IPS-20b (cell line): Measurements from ENCODE around the gene RASGEF1B.
A peak's percentile ranks its signal among the peaks of the same experiment; 100 is the strongest.

Experiments
- H3K27ac ChIP-seq: one replicate; pipeline ENCODE4 v1.5.1; 2013; ENCODE audit warnings: low read length
- H3K27me3 ChIP-seq: 2 replicates; pipeline ENCODE4 v1.6.1; 2013; ENCODE audit warnings: mild to moderate bottlenecking, low read length, inconsistent platforms; ENCODE audit not compliant: insufficient read depth
- H3K36me3 ChIP-seq: 2 replicates; pipeline ENCODE4 v1.6.1; 2013; ENCODE audit warnings: low read depth, mild to moderate bottlenecking, inconsistent platforms, low read length, moderate library complexity; ENCODE audit not compliant: insufficient read depth
- H3K4me1 ChIP-seq: 2 replicates; pipeline ENCODE4 v1.6.1; 2013; ENCODE audit warnings: mild to moderate bottlenecking, control low read depth, inconsistent platforms, low read length, moderate library complexity; ENCODE audit not compliant: insufficient read depth
- H3K4me3 ChIP-seq: 2 replicates; pipeline ENCODE4 v1.5.1; 2013; ENCODE audit warnings: mild to moderate bottlenecking, low read length, inconsistent platforms
- H3K9ac ChIP-seq: 2 replicates; pipeline ENCODE4 v1.6.1; 2013; ENCODE audit warnings: low read depth, mild to moderate bottlenecking, inconsistent platforms, low read length, moderate library complexity
- H3K9me3 ChIP-seq: 2 replicates; pipeline ENCODE4 v1.6.1; 2013; ENCODE audit warnings: mild to moderate bottlenecking, low read depth, low read length, inconsistent platforms; ENCODE audit not compliant: insufficient read depth

Gene RASGEF1B

DNA sequence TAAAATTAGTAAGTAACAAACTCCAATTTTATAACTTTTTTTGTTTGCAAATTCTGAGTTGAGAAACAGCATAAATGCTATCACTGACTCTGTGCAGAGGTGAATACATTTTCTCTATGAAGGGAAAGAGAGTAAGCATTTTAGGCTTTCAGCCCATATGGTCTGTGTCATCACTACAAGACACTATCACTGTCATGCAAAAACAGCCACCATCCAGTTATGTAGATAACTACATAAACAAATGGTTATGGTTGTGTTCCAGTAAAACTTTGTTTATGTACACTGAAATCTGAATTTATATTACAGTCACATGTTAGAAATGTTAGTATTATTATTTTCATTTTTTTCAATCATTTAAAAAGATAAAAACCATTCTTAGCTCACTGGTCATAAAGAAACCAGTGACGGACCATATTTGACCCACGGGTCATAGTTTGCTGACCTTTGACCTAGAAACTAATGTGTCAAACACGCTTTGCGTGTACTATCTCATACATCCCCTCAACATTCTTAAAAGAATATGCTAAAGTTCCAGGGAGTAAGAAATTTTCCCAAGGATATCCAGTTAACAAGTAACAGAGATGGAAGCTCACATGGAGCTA, 29.1 kb downstream of the RASGEF1B start:
- no peak overlapping the region for H3K4me3 ChIP-seq
- no peaks in the 10 kb centered on the region for H3K27me3 ChIP-seq
- H3K9me3 ChIP-seq: no peaks in the 10 kb centered on the region
- H3K9ac ChIP-seq: no peak overlapping the region
- H3K4me1 ChIP-seq: no peaks in the 10 kb centered on the region; the same call in 1 of the 2 replicates
- H3K36me3 ChIP-seq: peaks cover 35% of the 10 kb centered on the region
- H3K27ac ChIP-seq: no peak overlapping the region

DNA sequence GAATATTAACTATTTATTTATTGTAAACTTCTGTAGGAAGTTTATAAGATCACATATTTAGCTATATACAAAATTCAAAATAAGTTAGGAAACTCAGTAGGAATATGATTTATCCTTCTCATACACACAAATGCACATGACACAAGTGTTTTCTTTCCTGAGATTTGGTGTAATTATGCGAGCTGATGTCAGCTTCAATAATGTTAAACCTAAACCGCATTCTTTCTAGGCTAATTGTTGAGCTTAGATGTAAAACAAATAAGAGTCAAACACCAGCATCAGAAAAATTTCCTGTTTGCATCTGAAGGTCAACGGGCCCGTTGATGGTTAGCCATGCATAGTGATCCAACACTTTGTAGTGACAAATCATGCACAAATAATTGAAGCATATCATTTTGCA, 30.8 kb downstream of the RASGEF1B start:
- H3K27me3 ChIP-seq: no peaks in the 10 kb centered on the region
- H3K9me3 ChIP-seq: no peaks in the 10 kb centered on the region
- H3K27ac ChIP-seq: no peak overlapping the region
- no peak overlapping the region for H3K4me3 ChIP-seq
- H3K4me1 ChIP-seq: no peaks in the 10 kb centered on the region
- H3K36me3 ChIP-seq: peaks cover 28% of the 10 kb centered on the region; the same call in 1 of the 2 replicates
- no peak overlapping the region for H3K9ac ChIP-seq

DNA sequence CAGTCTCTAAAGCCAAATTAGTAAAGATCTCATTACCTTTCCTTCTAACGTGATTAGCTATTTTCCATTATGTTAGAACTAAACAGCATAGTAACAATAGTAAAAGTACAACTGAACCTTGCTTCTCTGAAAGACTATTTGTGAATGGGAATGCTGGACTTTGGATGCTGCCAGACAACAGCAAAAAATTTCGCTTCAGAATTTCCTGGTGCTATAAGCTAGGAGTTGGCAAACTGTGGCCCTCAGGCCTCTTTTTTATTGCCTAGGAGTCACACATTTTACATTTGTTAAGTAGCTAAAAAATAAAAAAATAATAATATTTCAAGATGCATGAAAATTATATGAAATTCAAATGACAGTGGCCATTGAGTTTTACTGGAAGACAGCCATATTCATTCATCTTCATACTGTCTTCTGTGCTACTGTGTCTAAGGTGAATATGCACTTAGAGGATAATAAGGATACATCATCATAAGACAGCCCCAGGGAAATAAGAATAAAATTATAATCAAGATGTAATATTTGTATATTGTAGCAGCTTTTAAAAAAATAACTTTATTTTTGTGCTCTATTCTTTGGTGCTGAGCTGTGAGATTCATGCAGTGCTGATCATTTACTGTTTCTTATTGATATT, 34.6 kb downstream of the RASGEF1B start:
- Histone ChIP-seq H3K36me3 (peaks cover 7% of the 10 kb centered on the region), H3K9me3 (no peaks in the 10 kb centered on the region), H3K4me1 (no peaks in the 10 kb centered on the region), H3K9ac (no peak overlapping the region), H3K4me3 (no peak overlapping the region), H3K27ac (no peak overlapping the region), H3K27me3 (no peaks in the 10 kb centered on the region)

DNA sequence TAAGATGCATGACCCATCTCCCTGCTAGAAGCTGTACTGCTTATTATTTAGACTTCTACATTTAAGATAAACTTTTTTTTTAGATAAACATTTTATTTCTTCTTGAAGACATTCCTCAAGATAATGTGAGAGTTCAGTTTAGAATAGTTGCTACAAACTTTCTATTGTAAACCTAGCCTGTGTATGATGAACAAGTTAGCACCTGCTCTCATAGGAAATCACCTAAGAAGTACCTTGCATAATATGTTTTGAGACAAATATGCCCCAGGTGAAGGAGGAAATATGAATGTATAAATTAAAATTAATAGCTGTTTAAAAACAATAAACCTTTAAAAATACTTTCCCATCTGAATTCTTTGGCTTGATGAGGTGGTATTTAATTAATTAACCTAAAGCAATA, 35.6 kb downstream of the RASGEF1B start:
- H3K36me3 ChIP-seq: peaks cover 16% of the 10 kb centered on the region
- H3K4me1 ChIP-seq: no peaks in the 10 kb centered on the region
- no peak overlapping the region for H3K27ac ChIP-seq
- no peak overlapping the region for H3K4me3 ChIP-seq
- H3K9ac ChIP-seq: no peak overlapping the region
- no peaks in the 10 kb centered on the region for H3K9me3 ChIP-seq
- no peaks in the 10 kb centered on the region for H3K27me3 ChIP-seq

DNA sequence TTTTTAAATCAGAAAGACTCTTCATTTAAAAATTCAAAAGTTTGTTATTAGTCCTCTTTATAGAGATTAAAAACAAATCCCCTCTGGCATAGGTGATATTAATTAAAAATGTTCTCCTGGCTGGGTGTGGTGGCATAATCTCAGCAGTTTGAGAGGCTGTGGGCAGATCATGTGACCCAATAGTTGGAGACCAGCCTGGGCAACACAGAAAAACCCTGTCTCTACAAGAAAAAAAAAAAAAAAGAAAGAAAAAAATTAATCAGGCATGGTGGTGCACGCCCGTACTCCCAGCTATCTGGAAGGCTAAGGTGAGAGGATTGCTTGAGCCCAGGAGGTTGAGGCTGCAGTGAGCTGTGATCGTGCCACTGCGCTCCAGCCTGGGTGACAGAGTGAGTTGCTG, 38.9 kb downstream of the RASGEF1B start:
- no peak overlapping the region for H3K4me3 ChIP-seq
- H3K9me3 ChIP-seq: no peaks in the 10 kb centered on the region
- peaks cover 18% of the 10 kb centered on the region; the same call in 1 of the 2 replicates for H3K36me3 ChIP-seq
- no peak overlapping the region for H3K9ac ChIP-seq
- no peak overlapping the region for H3K27ac ChIP-seq
- no peaks in the 10 kb centered on the region for H3K27me3 ChIP-seq
- H3K4me1 ChIP-seq: peaks cover 2% of the 10 kb centered on the region; the same call in 1 of the 2 replicates

DNA sequence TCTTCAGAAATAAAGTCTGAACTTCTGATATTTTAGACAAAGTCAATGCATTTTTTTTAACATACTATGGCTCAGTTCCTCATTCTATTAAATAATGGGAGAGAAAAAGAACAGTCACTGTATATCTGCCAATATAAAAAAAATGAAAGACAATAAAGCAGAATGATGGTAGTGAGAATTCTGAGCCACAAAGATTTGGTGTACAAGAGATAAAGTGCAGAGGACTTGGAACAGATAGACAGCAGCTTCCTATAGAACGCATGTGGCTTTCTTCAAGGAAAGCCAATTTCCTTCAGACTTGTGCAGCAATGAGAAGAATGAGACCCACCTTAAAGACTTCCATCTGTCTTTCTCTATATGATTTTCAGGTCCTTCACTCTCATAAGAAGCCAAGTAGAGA, 39.7 kb downstream of the RASGEF1B start:
- Histone ChIP-seq H3K27ac (no peak overlapping the region), H3K27me3 (no peaks in the 10 kb centered on the region), H3K9me3 (no peaks in the 10 kb centered on the region), H3K36me3 (peaks cover 18% of the 10 kb centered on the region; the same call in 1 of the 2 replicates), H3K9ac (no peak overlapping the region), H3K4me1 (peaks cover 10% of the 10 kb centered on the region; the same call in 1 of the 2 replicates), H3K4me3 (no peak overlapping the region)

DNA sequence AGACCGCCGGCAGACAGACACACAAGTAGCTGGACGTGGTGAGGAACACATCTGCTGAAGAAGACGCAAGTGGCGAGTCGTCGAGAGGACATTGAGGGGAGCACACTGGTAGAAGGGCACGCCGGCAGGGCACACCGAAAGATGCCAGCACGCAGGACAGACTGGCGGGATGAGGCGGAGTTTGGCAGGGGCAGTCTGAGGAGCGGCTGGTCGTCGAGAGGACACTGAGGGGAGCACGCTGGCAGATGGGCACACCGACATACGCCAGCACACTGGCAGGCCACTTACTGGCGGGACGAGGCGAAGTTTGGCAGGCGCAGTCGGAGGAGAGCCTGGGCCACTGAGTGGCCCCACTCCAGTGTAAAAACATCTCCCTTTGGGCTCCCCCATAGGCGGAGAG, 42.1 kb downstream of the RASGEF1B start:
- peaks cover 26% of the 10 kb centered on the region; the same call in 1 of the 2 replicates for H3K4me1 ChIP-seq
- no peak overlapping the region for H3K4me3 ChIP-seq
- H3K9ac ChIP-seq: no peak overlapping the region
- H3K27me3 ChIP-seq: no peaks in the 10 kb centered on the region
- H3K36me3 ChIP-seq: peaks cover 18% of the 10 kb centered on the region; the same call in 1 of the 2 replicates
- no peak overlapping the region for H3K27ac ChIP-seq
- no peaks in the 10 kb centered on the region for H3K9me3 ChIP-seq

DNA sequence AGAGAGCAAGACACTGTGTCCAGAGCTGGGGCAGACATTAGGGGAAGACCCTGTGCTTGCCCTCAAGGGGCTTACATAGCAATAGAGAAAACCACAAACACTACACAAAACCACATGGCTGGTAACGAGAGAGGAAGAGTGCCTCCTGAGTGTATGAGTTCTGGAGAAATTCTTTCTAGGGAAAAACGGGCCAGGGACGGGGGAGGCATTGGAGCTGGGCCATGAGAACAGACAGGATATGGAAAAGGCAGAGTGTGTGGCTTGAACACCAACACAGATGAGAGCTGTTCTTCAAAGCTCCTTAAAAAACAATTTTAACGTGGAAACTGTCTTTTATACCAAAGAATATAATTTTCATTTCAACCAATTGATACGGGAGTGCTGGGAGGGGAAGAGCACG, 42.7 kb downstream of the RASGEF1B start:
- no peak overlapping the region for H3K4me3 ChIP-seq
- no peaks in the 10 kb centered on the region for H3K9me3 ChIP-seq
- H3K27me3 ChIP-seq: no peaks in the 10 kb centered on the region
- peaks cover 31% of the 10 kb centered on the region; the same call in 1 of the 2 replicates for H3K4me1 ChIP-seq
- H3K27ac ChIP-seq: no peak overlapping the region
- no peak overlapping the region for H3K9ac ChIP-seq
- H3K36me3 ChIP-seq: peaks cover 18% of the 10 kb centered on the region; the same call in 1 of the 2 replicates

DNA sequence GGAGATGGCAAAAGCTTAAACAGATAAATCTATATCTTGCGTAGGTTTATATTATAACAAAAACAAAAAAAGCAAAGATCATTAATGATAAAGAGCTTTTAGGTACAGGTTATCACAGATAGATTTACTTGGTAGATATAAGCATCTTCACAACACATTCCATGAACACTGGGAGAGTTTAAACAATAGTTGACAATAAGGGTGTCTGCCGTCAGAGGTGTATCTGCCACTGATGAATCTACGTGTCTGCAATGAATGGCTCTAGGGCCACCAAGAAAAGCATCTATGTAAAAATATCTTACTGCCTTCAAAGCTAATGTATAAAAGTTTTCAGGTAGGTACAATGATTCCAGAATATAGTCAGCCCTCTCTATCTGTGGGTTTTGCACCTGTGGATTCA, 43.7 kb downstream of the RASGEF1B start:
- peaks cover 18% of the 10 kb centered on the region; the same call in 1 of the 2 replicates for H3K36me3 ChIP-seq
- H3K4me3 ChIP-seq: no peak overlapping the region
- no peaks in the 10 kb centered on the region for H3K27me3 ChIP-seq
- H3K9me3 ChIP-seq: no peaks in the 10 kb centered on the region
- H3K27ac ChIP-seq: no peak overlapping the region
- peak overlapping the region; percentile 54; the same call in 1 of the 2 replicates for H3K9ac ChIP-seq
- H3K4me1 ChIP-seq: peaks cover 34% of the 10 kb centered on the region; the same call in 1 of the 2 replicates

DNA sequence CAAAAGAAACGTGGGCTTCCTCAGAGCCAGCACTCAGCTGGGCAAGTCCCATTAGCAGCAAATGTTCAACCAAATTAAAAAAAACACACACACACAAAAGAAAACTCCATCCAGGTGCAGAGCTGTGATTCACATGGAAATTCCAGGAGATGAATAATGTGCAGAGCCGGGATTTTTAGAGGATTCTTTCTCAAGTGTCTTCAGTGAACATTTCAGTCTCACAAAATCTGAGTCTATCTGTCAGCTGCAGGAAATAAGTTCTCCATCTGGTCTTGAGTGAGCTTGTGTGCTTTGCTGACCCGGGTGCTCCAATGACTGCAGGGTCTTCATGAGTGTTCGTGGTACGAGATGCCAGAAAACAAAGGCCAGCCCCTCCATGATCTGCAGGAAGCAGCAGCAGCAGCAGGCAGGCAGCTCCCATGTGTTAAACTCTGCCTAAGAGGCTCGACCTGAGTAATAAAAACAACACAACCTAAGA, 44.3 kb downstream of the RASGEF1B start:
- Histone ChIP-seq H3K27ac (no peak overlapping the region), H3K27me3 (no peaks in the 10 kb centered on the region), H3K4me3 (peak overlapping the region; percentile 33; the same call in 1 of the 2 replicates), H3K9ac (peak overlapping the region; percentile 54; the same call in 1 of the 2 replicates), H3K36me3 (peaks cover 17% of the 10 kb centered on the region; the same call in 1 of the 2 replicates), H3K9me3 (no peaks in the 10 kb centered on the region), H3K4me1 (peaks cover 36% of the 10 kb centered on the region)

DNA sequence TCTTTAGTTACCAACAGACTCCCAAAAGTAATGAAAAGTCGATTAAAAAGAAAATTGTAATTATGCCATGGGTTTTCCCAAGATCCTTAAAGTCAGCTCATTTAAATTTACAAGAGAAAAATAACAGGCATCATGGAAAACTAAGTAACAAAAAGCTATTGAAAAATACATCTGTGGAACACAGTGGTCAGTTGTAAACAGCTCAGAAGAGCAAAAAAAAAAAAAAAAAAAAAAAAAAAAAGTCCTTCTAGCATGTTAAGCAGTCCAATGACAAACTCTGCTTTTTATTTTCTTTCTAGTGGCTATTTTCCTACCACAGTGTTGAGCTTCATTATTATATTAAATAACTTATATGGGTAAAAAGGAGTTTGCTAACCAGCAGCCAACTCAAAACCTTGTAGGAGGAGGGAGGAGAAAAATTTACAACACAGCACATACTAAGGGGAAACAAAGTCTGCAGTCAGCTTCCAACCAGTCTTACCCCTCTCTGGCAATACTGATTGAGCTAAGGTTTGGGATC, 44.9 kb downstream of the RASGEF1B start:
- H3K27me3 ChIP-seq: no peaks in the 10 kb centered on the region
- H3K4me1 ChIP-seq: peaks cover 41% of the 10 kb centered on the region
- H3K9ac ChIP-seq: peak overlapping the region; percentile 45; the same call in 1 of the 2 replicates
- H3K9me3 ChIP-seq: no peaks in the 10 kb centered on the region
- peak overlapping the region; percentile 42 for H3K27ac ChIP-seq
- peak overlapping the region; percentile 33; the same call in 1 of the 2 replicates for H3K4me3 ChIP-seq
- peaks cover 11% of the 10 kb centered on the region; the same call in 1 of the 2 replicates for H3K36me3 ChIP-seq
